Skeletal muscle satellite cell (primary cell): ENCODE results near the gene FRMD4A.
A peak's percentile ranks its signal among the peaks of the same experiment; 100 is the strongest.
"Not testable (repeated sequence)": the region's sequence is repeated elsewhere in the genome, so short reads cannot be mapped to it uniquely, and the experiment has no call there.

Experiments used
- H3K27me3 ChIP-seq: 2 replicates; pipeline ENCODE4 v1.7.0; 2013; ENCODE audit warnings: low read length; ENCODE audit not compliant: control insufficient read depth, insufficient read depth
- H3K36me3 ChIP-seq: 2 replicates; pipeline ENCODE4 v1.7.0; 2013; ENCODE audit warnings: mild to moderate bottlenecking, control low read depth, low read length; ENCODE audit not compliant: insufficient read depth
- H3K4me1 ChIP-seq: 2 replicates; pipeline ENCODE4 v1.7.0; 2013; ENCODE audit warnings: low read length; ENCODE audit not compliant: control insufficient read depth, insufficient read depth
- H3K4me2 ChIP-seq: 2 replicates; pipeline ENCODE4 v1.7.0; 2013; ENCODE audit warnings: mild to moderate bottlenecking, low read length
- H3K4me3 ChIP-seq: 2 replicates; pipeline ENCODE4 v1.7.0; 2013; ENCODE audit warnings: low read length
- H3K9ac ChIP-seq: 2 replicates; pipeline ENCODE4 v1.7.0; 2013; ENCODE audit warnings: mild to moderate bottlenecking, low read depth, low read length, moderate library complexity
- H3K9me3 ChIP-seq: replicated peaks from 2 replicates; pipeline ENCODE4 v1.7.0; 2013; ENCODE audit warnings: mild to moderate bottlenecking, control low read depth, low read length

The FRMD4A gene

DNA sequence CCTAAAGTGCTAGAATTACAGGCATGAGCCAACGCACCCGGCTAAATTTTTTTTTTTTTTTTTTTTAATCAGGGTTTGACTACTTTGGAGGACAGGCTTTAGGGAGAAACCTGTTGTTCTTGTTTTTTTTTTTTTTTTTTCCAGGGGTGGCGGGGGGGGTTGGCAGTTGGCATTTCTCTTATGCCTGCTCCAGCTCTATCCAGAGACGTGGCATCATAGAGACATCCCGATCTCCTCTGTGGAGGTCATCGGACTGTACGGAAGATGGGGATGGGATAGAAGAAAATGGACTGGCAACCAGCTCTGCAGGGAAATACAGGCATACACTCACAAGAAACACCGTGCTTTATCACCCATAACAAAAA lies 613.2 kb downstream of the FRMD4A start:
- H3K9me3 ChIP-seq: no peaks in the 10 kb centered on the region
- peaks cover 59% of the 10 kb centered on the region for H3K4me1 ChIP-seq
- H3K27me3 ChIP-seq: no peaks in the 10 kb centered on the region
- peak overlapping the region; percentile 81 for H3K4me2 ChIP-seq
- peak overlapping the region; percentile 61 for H3K4me3 ChIP-seq
- peaks cover 4% of the 10 kb centered on the region for H3K36me3 ChIP-seq
- H3K9ac ChIP-seq: peak overlapping the region; percentile 71

DNA sequence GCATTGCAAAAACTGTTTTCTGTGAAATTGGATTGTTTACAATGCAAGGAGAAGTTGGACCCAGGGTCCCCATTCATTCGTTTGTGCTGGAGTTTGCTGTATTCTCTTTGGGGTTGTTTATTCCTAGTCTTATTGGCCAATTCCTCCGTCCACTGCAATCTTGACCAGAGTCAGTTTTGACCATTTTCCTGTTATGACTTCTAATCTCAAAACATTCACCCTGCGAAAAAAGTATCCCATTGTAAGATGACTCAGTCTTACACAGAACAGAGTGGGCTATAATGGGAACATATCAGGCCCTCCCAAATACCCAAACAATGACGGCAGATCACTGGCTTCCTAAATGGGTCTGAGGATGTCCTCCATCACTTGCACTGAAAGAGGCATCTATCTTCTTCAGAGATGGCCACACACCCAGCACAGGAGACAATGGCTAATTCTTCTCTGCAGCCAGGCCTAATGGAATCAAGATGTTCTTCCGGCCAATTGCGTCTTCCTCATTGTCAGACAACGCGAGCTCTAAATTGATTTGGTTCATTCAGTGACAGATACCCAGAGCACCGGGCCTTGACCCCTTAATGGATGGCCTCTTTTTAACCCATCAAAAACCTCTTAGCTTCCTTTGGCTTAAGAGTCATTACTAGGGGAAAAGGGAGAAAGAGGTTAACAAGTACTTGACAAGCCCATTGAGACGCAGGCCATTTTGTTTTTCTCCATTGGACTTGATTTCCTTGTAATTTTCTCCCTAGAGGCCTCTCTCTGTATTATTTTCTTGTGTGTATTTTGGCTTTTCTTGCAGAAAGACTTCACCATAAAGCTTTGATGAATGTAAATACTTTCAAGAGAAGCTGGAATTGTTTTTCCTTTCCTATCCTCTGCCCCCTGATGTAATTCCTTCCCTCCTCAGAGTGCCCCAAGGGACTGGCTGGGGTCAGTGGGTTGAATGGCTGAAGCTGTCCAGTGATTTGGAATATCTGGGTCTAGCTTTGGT lies 614.3 kb downstream of the FRMD4A start:
- Histone ChIP-seq H3K36me3 (peaks cover 4% of the 10 kb centered on the region), H3K4me1 (peaks cover 71% of the 10 kb centered on the region), H3K4me3 (peak overlapping the region; percentile 34), H3K9me3 (no peaks in the 10 kb centered on the region), H3K9ac (peak overlapping the region; percentile 52), H3K27me3 (no peaks in the 10 kb centered on the region), H3K4me2 (peak overlapping the region; percentile 52)

DNA sequence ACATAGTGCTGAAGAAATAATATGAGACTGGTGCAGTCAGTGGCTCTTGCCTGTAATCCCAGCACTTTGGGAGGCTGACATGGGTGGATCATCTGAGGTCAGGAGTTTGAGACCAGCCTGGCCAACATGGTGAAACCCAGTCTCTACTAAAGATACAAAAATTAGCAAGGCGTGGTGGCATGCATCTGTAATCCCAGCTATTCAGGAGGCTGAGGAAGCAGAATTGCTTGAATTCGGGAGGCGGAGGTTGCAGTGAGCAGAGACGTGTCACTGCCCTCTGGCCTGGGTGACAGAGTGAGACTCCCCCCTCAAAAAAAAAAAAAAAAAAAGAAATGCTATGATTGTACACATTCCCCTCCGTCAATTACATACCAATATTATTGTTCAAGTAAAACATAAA lies 615.1 kb downstream of the FRMD4A start:
- not testable (repeated sequence) for H3K9me3 ChIP-seq, H3K27me3 ChIP-seq, H3K36me3 ChIP-seq, H3K4me3 ChIP-seq
- H3K9ac ChIP-seq: peak overlapping the region; percentile 52
- H3K4me2 ChIP-seq: peak overlapping the region; percentile 52
- peaks cover 72% of the 10 kb centered on the region for H3K4me1 ChIP-seq

DNA sequence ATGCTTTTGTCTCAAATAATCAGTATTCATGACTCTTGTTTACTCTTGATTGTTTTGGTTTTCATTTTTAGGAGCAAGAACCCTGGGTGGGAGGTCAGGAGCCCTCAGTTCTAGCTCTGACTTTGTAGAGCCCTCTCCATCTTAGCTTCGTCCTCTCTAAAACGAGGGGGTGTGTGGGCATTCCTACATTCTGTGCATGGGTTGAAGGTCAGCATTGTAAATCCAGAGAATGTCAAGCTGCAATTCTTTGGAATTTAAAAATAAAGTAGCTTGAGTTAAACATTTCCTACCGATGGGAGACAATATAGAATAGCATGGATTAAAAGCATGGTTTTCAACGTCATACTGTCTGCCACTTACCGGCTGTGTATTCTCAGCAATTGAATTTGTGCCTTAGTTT lies 615.6 kb downstream of the FRMD4A start:
- no peaks in the 10 kb centered on the region for H3K9me3 ChIP-seq
- no peaks in the 10 kb centered on the region for H3K36me3 ChIP-seq
- H3K9ac ChIP-seq: peak overlapping the region; percentile 52
- H3K4me1 ChIP-seq: peaks cover 72% of the 10 kb centered on the region
- no peak overlapping the region for H3K4me3 ChIP-seq
- peak overlapping the region; percentile 52 for H3K4me2 ChIP-seq
- no peaks in the 10 kb centered on the region for H3K27me3 ChIP-seq

DNA sequence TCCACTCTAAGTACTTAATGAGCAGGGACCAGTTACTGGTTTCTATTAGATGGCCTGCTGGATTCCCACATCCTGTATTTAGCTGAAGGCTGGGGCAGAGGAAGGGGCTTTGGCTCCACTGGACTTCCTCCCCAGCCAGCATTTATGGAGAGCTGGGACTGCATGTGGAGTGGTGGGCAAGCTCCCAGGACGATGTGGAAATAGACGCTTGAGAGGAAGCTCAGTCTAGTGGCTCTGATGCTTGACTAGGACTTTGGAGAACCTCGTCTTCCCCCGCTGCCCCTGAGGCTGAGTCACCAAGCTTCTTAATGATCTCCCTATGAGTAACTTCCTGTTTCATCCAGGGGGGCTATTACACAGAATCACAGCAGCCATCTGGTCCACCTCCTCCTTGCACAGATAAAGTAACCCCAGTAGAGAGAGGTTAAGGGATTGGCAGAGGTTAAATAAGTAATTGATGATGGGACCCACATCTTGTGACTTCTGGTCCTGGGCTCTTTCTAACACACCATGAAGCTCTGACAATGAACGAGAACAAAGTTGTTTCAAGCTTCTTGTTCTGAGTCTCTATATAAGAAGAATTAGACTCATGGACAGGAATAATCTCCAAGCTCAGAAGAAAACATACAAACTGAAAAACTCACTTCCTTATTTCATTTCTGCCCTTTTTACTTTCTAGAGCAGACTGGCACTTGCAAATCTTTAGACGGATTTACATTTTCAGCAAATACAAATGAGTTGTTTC lies 617.7 kb downstream of the FRMD4A start:
- H3K9ac ChIP-seq: peak overlapping the region; percentile 63
- peak overlapping the region; percentile 3 for H3K4me3 ChIP-seq
- peaks cover 66% of the 10 kb centered on the region for H3K4me1 ChIP-seq
- H3K4me2 ChIP-seq: peak overlapping the region; percentile 63
- H3K36me3 ChIP-seq: no peaks in the 10 kb centered on the region
- no peaks in the 10 kb centered on the region for H3K27me3 ChIP-seq
- H3K9me3 ChIP-seq: no peaks in the 10 kb centered on the region

DNA sequence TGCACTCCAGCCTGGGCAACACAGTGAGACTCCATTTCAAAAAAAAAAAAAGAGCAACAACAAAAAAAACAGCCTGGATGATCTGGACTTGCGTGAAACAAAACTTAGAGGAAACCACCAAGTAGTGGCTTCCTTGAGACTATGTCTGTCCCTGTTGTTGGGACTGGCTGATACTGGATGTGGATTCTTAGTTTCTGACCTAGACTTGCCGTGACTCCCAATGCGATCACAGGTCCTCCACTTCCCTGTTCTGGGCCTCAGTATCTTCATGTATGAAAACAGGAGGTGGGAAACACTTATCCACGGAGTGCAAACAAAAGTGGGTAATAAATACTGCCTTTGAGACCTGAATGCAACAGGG lies 618.3 kb downstream of the FRMD4A start:
- H3K4me3 ChIP-seq: peak overlapping the region; percentile 3

DNA sequence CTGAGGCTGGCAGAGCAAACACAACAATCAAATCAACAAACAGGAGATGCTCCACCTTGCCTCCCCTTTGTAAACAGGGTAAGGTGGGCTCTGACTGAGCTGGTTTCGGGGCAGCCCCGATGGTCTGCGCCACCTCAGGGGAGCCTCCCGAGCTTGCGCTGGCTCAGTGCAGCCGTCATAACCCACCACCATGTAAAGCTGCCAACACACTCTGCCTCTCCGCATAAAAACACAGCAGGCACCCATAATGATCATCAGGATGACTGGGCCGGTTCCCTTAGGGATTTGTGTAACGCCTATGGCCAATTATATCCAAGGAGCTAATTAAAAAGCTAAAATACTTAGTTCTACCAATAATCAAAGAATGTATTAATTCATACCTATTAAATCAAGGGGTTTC lies 619.4 kb downstream of the FRMD4A start:
- H3K4me3 ChIP-seq: no peak overlapping the region
- no peak overlapping the region for H3K9ac ChIP-seq
- H3K36me3 ChIP-seq: no peaks in the 10 kb centered on the region
- peaks cover 55% of the 10 kb centered on the region for H3K4me1 ChIP-seq
- H3K27me3 ChIP-seq: no peaks in the 10 kb centered on the region
- no peak overlapping the region for H3K4me2 ChIP-seq
- H3K9me3 ChIP-seq: no peaks in the 10 kb centered on the region

More for the DNA sequence above, 618.3 kb downstream of the FRMD4A start:
- Histone ChIP-seq H3K27me3 (no peaks in the 10 kb centered on the region), H3K36me3 (no peaks in the 10 kb centered on the region), H3K9me3 (no peaks in the 10 kb centered on the region), H3K4me2 (peak overlapping the region; percentile 36), H3K4me1 (peaks cover 65% of the 10 kb centered on the region), H3K9ac (peak overlapping the region; percentile 63)

DNA sequence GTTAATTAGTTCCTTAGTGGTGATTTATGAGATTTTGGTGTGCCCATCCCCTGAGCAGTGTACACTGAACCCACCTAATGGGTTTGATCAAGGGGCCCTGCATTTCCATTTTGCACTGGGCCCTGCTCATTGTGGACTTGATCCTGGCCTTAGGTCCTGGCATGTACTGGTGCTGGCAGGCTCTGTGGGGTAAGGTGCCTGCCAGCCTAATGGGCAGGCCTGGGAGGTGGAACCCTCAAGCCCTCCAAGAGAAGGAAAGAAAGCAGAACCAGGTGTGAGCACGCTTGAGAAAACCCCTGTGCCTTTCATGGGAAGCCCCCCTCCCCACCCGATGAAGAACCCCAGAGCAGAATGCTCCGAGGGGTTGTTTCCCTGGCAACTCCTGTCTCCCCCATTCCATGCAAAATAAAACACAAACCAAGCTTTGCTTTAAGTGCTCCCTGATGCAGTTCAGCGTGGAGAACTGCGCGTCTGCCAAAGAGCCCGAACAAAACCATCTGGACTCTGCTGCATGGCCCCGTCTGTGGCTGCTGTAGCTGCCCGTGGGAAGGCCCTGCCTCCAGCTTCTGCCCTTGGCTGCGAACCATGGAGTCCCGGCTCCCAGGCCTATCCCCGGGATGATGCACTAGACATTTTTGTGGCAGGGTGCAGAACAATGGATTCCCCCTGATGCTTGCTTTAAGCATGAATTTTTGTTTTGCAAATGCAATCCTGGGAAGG lies 620.6 kb downstream of the FRMD4A start:
- Histone ChIP-seq H3K27me3 (no peaks in the 10 kb centered on the region), H3K4me1 (peaks cover 55% of the 10 kb centered on the region), H3K36me3 (peaks cover 8% of the 10 kb centered on the region), H3K4me3 (no peak overlapping the region), H3K9me3 (no peaks in the 10 kb centered on the region), H3K4me2 (no peak overlapping the region), H3K9ac (no peak overlapping the region)

DNA sequence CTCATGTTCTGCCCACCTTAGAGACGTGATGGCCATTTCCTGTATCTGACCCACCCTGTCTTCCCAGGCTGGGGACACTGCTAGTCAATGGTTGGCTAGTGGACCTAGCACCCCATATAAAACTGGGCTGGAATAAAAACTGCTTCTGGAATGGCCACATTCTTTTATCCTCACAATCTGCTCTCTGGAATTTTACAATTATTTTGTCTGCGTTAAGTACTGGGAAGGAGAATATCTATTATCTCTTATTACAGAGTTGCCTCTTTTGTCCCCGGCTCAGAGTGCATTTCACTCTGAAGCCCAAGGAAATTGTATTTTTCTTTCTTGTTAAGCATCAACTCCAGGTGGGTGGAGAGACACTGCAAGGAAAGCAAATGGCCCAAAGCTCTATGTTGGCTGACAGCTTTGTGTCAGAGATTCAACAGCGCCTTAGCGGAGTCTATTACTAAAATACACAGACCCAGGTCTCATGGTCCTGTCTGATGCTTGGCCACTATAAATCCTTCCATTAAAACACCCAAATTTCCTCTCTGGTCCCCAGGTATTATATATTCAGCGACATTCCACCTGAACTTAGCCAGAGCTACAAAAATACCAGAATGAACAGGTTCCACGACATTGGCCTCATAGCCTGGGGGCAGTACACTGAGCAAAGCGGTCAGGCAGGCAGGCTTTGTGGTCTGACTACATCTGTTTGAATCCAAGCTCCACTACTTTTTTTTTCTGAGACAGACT lies 622.3 kb downstream of the FRMD4A start:
- peaks cover 21% of the 10 kb centered on the region for H3K36me3 ChIP-seq
- H3K9me3 ChIP-seq: no peaks in the 10 kb centered on the region
- peak overlapping the region; percentile 94 for H3K4me3 ChIP-seq
- H3K9ac ChIP-seq: peak overlapping the region; percentile 87
- peak overlapping the region; percentile 94 for H3K4me2 ChIP-seq
- H3K4me1 ChIP-seq: peaks cover 58% of the 10 kb centered on the region
- H3K27me3 ChIP-seq: no peaks in the 10 kb centered on the region

DNA sequence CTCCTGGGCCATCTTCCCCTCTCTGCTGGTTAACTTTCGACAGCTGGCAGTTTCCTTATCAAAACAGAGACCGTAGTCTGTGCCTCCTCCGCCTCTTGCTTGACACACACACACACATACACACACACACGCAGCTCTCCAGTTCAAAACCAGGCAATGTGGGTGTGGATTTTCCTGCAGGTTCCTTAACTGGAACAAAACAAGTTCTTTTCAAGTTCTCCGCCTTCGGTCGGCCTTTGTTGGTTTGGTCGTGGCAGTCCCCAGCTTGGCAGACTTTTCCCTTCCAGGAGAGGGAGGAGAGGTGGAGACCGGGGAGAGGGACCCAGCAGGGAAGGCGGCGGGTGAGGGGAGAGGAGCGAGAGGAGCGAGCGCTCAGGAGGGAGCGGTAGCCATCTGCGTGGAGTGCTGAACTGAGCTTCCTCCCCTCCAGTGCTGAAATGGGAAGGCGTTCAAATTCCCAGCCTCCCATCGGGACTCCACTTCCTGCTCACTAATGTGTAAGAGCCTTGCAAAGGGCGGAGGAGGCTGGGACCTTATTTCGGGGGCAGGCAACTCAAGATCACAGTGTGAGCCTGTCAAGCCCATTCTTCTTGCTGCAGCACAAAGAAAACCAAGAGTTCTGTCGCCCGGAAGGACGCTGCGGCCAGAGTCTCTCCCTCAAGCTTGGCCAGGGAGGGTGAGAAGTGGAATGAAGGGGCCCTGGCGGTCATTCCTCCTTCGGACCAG lies 623.4 kb downstream of the FRMD4A start:
- Histone ChIP-seq H3K4me2 (peak overlapping the region; percentile 94), H3K9ac (peak overlapping the region; percentile 87), H3K4me3 (peak overlapping the region; percentile 94), H3K27me3 (no peaks in the 10 kb centered on the region), H3K4me1 (peaks cover 48% of the 10 kb centered on the region), H3K36me3 (peaks cover 24% of the 10 kb centered on the region), H3K9me3 (no peaks in the 10 kb centered on the region)
